Astrocyte (in vitro differentiated cells and primary cell): ENCODE results near the gene STUB1.

ENCODE experiments used
- CTCF ChIP-seq: IDR thresholded peaks from 2 replicates; pipeline ENCODE4 v1.5.1; 2011; ENCODE audit warnings: low read depth, mild to moderate bottlenecking, inconsistent platforms, low read length, moderate library complexity; ENCODE audit not compliant: insufficient read depth
- EZH2 ChIP-seq: IDR thresholded peaks from 2 replicates; pipeline ENCODE4 v1.6.1; 2012; ENCODE audit warnings: mild to moderate bottlenecking, low read length, inconsistent platforms; ENCODE audit not compliant: insufficient read depth

- no peak for TF ChIP-seq CTCF
- no peak for TF ChIP-seq EZH2
These were observed 31.2 kb upstream of the STUB1 start, which contains the start of gene WDR90 for GRCh38 chr16:648781-649589.
